NCI-H187 (cell line): ENCODE data around the gene LAMA2.

ENCODE experiments used
- DNase-seq, 2 experiments: peaks; one replicate each; lab custom pipeline; 2025; lab: John Stamatoyannopoulos, UW

The LAMA2 gene

GRCh38 chr6:128882991-128883611 lies at the start of gene LAMA2:
LAMA2 (plus strand) TSS chr6:128883138; CDS start chr6:128883246, 108 bp downstream.
- no peak for DNase-seq

GRCh38 chr6:128836761-128837160 lies 46.2 kb upstream of the LAMA2 start:
- no peak for DNase-seq

- DNase-seq, result no peak
Observed at GRCh38 chr6:128841518-128841917, 41.4 kb upstream of the LAMA2 start.

- no peak for DNase-seq
Observed at GRCh38 chr6:128844598-128844997, 38.3 kb upstream of the LAMA2 start.

GRCh38 chr6:128847431-128848210 lies 35.3 kb upstream of the LAMA2 start:
- no peak for DNase-seq

- no peak for DNase-seq
Observed at GRCh38 chr6:128848212-128848935, 34.6 kb upstream of the LAMA2 start.

GRCh38 chr6:128855581-128856085 lies 27.3 kb upstream of the LAMA2 start:
- DNase-seq, result no peak

GRCh38 chr6:128857806-128858205 lies 25.1 kb upstream of the LAMA2 start:
- no peak for DNase-seq

GRCh38 chr6:128860782-128861181 lies 22.2 kb upstream of the LAMA2 start:
- DNase-seq, result no peak

GRCh38 chr6:128863983-128864382 lies 19.0 kb upstream of the LAMA2 start:
- DNase-seq, result no peak

GRCh38 chr6:128870746-128871145 lies 12.2 kb upstream of the LAMA2 start:
- no peak for DNase-seq

- no peak for DNase-seq
Observed at GRCh38 chr6:128874863-128875262, 8.1 kb upstream of the LAMA2 start.

- no peak for DNase-seq
Observed at GRCh38 chr6:128882560-128882959, 378 bp upstream of the LAMA2 start.

- DNase-seq, result no peak
Observed at GRCh38 chr6:128883906-128884305, 968 bp downstream of the LAMA2 start.

- no peak for DNase-seq
Observed at GRCh38 chr6:128885381-128885780, 2.4 kb downstream of the LAMA2 start.

- no peak for DNase-seq
Observed at GRCh38 chr6:128886706-128887105, 3.8 kb downstream of the LAMA2 start.

GRCh38 chr6:128888444-128889175 lies 5.7 kb downstream of the LAMA2 start:
- DNase-seq, result no peak

GRCh38 chr6:128889870-128890269 lies 6.9 kb downstream of the LAMA2 start:
- DNase-seq, result no peak

GRCh38 chr6:128892079-128892478 lies 9.1 kb downstream of the LAMA2 start:
- no peak for DNase-seq

GRCh38 chr6:128899341-128900050 lies 16.6 kb downstream of the LAMA2 start:
- no peak for DNase-seq

GRCh38 chr6:128903715-128904114 lies 20.8 kb downstream of the LAMA2 start:
- no peak for DNase-seq
